BJ (cell line): Measurements from ENCODE around the gene HEATR5A. TPM values are rescaled to one million over a fixed set of nuclear protein-coding genes. Genes with fewer than 3 reads are reported as not detected.

Experiments used
- CTCF ChIA-PET: fragments of 350-600 bp; formaldehyde crosslinking; extraction: SDS; loops from one replicate; lab custom pipeline; 2021; ENCODE audit warnings: antibody characterized with exemption, inconsistent platforms; lab: Yijun Ruan, JAX
- POLR2A ChIA-PET: fragments of 300-600 bp; sonication (Branson Sonifier 250); formaldehyde crosslinking; extraction: SDS; loops from one replicate; lab custom pipeline; 2021; ENCODE audit warnings: antibody characterized with exemption; lab: Charles Lee
- DNase-seq: peaks from one replicate; pipeline ENCODE4 v3.0.0-alpha.2; 2011; ENCODE audit warnings: low read depth
- H3K27me3 ChIP-seq: 2 replicates; pipeline ENCODE4 v1.6.0; 2011; ENCODE audit warnings: low read length; ENCODE audit not compliant: control insufficient read depth, insufficient read depth
- H3K36me3 ChIP-seq: 2 replicates; pipeline ENCODE4 v1.5.1; 2011; ENCODE audit warnings: low read length; ENCODE audit not compliant: control insufficient read depth, insufficient read depth
- H3K4me3 ChIP-seq: 2 replicates; pipeline ENCODE4 v1.5.1; 2011; ENCODE audit warnings: low read depth, mild to moderate bottlenecking, control low read depth, low read length
- polyA plus RNA-seq: library from polyadenylated mRNA; depleted of rRNA; stranded (reverse); fragments of >200 nt; gene quantifications from 2 replicates; pipeline ENCODE4 v1.2.3, GENCODE V29; 2011
- TF ChIP-seq, protein P1 (sequence below): IDR thresholded peaks from 2 replicates; pipeline ENCODE4 v1.5.1; 2011; ENCODE audit warnings: low read depth, mild to moderate bottlenecking, control low read depth, inconsistent platforms, low read length, moderate library complexity; ENCODE audit not compliant: insufficient read depth

The HEATR5A gene
- polyA plus RNA-seq, 1 experiment: 34.3 TPM

DNA sequence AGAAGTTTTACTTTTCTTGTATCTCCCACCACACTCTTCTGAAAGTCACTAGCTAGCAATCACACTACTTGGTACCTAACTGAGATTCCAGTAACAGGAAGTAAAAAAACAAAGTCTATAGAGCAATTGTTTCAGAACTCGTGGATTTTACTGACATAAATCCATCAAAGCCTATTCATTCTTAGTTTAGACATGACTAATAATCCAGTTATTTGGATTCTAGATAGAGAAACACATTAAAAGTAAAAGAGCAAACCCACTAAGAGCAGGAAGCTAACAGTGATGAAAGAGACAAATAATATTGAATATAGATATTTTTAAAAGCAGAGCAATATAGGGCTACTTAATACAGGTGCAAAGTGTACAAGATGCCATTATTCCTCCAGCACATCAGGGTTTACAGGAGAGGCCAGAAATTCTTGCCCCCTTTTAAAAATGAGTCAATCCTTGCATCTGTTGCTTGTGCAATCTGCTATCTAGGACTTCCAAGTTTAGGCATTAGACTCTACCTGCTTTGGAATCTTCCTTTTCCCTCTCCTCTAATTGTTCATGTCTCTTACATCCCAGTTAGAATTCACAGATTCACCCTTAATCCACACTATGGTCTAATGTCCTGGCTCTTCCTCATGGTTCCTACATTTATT is 6.0 kb downstream of the HEATR5A start:
- ChIA-PET POLR2A (no interaction called here), CTCF (interaction anchor here (2.1 kb wide), 1 partner anchor 35 kb away, joined by 9 read pairs; no protein-coding TSS in a partner anchor)
- H3K36me3 ChIP-seq: no peaks in the 10 kb centered on the region
- DNase-seq: no peak
- no peak overlapping the region for H3K4me3 ChIP-seq
- TF ChIP-seq, protein P1, sequence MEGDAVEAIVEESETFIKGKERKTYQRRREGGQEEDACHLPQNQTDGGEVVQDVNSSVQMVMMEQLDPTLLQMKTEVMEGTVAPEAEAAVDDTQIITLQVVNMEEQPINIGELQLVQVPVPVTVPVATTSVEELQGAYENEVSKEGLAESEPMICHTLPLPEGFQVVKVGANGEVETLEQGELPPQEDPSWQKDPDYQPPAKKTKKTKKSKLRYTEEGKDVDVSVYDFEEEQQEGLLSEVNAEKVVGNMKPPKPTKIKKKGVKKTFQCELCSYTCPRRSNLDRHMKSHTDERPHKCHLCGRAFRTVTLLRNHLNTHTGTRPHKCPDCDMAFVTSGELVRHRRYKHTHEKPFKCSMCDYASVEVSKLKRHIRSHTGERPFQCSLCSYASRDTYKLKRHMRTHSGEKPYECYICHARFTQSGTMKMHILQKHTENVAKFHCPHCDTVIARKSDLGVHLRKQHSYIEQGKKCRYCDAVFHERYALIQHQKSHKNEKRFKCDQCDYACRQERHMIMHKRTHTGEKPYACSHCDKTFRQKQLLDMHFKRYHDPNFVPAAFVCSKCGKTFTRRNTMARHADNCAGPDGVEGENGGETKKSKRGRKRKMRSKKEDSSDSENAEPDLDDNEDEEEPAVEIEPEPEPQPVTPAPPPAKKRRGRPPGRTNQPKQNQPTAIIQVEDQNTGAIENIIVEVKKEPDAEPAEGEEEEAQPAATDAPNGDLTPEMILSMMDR: no peak
- no peaks in the 10 kb centered on the region for H3K27me3 ChIP-seq

DNA sequence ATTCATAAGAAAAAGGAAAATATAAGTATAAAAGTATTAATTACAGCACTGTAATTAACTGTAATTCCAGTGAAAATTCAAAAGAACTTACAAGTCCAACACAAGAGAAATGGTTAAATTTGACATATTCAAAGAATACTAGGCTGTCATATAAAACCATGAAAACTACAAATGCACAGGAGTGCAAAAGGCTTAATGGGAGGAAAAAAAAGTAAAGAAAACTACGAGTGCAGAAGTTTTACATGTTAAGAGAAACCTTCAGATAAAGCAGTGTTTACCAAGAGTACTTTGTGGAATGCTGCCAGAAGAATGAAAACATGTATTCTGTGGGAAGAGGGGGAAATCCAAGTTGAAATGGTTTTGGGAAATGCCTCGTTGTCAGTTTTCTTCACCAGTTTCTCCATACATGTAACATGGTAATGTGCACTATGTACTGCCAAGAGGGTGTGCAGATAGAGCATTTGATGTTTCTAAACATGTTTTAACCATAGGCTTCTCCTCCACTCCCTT is 9.1 kb downstream of the HEATR5A start:
- TF ChIP-seq, protein P1: no peak

DNA sequence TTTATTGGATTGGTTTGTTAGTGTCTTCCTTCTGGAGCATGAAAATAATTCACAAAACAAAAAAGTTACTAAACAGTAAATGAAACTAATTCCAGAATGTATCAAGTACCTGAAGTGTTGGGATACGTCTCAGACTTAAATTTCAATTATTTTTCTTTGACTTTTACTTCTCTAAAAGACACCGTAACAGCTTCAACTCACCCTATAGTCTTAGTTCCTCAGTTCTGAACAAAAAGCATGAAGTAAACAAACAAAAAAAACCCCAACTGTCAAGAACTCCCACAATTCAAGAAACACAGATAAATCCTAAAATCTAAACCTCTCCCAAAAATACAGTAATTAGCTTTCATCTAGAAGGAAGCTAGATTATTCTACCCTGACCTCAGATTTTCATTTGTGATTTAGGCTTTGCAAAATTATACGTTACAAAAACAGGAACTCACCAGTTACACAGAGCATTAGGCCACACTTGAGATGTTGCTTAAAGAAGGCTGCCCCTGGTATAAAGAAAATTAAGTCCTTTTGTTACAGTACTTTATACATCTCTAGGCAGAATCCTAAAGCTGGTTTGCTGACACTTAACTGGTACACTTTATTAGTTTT is 10.2 kb downstream of the HEATR5A start:
- ChIA-PET CTCF (interaction anchor here (0.6 kb wide), 1 partner anchor 11 kb away, joined by 4 read pairs; no protein-coding TSS in a partner anchor), POLR2A (no interaction called here)
- Histone ChIP-seq H3K27me3 (no peaks in the 10 kb centered on the region), H3K4me3 (no peak overlapping the region), H3K36me3 (no peaks in the 10 kb centered on the region)
- no peak for DNase-seq
- TF ChIP-seq, protein P1: no peak

More for the DNA sequence above, 9.1 kb downstream of the HEATR5A start:
- ChIA-PET CTCF (no interaction called here), POLR2A (no interaction called here)
- DNase-seq: no peak
- Histone ChIP-seq H3K27me3 (no peaks in the 10 kb centered on the region), H3K4me3 (no peak overlapping the region), H3K36me3 (no peaks in the 10 kb centered on the region)

DNA sequence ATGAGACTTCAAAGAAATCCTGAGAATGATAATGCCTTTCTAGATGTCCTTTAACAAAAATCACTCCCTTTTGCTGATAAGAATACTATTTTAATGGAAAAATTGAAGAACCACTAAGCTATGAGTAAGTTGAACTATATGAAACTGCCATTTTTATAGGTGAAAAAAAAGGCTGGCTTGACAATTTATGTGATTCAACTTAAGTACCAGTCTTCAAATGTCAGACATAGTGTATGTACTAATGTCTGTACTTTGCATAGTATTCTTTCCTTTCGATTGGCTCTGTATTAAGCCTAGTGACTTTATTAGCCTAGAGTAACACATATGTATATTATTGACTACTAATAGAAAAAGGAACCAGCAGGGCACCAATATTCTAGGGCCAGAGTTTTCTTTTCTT is 11.9 kb downstream of the HEATR5A start:
- Histone ChIP-seq H3K27me3 (no peaks in the 10 kb centered on the region), H3K4me3 (no peak overlapping the region), H3K36me3 (no peaks in the 10 kb centered on the region)
- POLR2A ChIA-PET: no interaction called here
- DNase-seq: no peak
- TF ChIP-seq, protein P1: no peak
- CTCF ChIA-PET: no interaction called here

DNA sequence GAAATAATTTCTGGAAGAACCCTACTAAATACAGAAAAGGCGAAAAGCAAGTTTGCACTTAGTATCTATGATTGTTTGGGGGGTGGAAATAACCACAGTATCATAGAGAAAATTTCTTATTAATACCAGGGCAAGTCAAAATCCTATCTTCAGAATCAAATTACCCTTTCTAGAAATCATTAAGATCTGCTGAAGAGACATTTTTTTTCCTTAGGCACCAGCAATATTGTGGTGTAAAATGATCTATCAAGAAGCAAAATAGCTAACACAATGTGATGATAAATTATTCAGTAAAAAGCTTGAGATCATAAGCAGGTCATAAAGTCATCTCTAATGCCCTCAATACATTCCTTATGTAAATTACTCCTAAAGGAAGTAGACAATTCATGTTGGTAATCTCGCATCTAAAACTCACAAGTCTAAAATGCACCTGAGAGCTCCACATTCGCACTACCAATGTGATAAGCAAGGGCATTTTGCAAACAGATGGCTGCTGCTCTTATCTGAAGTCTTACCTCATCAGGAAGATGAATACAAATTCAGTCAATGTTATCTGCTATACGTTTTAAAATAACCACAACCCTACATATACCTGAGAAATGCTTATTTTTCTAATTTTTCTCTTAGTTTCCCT is 14.6 kb downstream of the HEATR5A start:
- TF ChIP-seq, protein P1: no peak
- ChIA-PET CTCF (interaction anchor here (1.1 kb wide), 1 partner anchor 10 kb away, joined by 4 read pairs; no protein-coding TSS in a partner anchor), POLR2A (interaction anchor here (0.7 kb wide), 1 partner anchor 11 kb away, joined by 3 read pairs; no protein-coding TSS in a partner anchor)
- no peak for DNase-seq
- Histone ChIP-seq H3K36me3 (no peaks in the 10 kb centered on the region), H3K4me3 (no peak overlapping the region), H3K27me3 (no peaks in the 10 kb centered on the region)
